K562 (cell line): Measurements from ENCODE around the gene PACSIN2. TPM values are rescaled to one million over a fixed set of nuclear protein-coding genes. Genes with fewer than 3 reads are reported as not detected.

Experiments used
- CBFB ChIP-seq: sonication (generic); formaldehyde crosslinking; IDR thresholded peaks from 2 replicates; pipeline ENCODE4 v1.4.0; 2020; ENCODE audit warnings: mild to moderate bottlenecking, missing genetic modification reagents
- CREB5 ChIP-seq: fragments of 250-450 bp; sonication (Bioruptor Pico); IDR thresholded peaks from 2 replicates; pipeline ENCODE4 v1.5.0; 2020; ENCODE audit warnings: mild to moderate bottlenecking
- DDX20 ChIP-seq: fragments of 450-650 bp; IDR thresholded peaks from 2 replicates; pipeline ENCODE4 v1.6.1; 2016; ENCODE audit warnings: missing genetic modification characterization, low read depth, mild to moderate bottlenecking, missing compliant biosample characterization, moderate library complexity
- ESRRA ChIP-seq: fragments of 450-650 bp; IDR thresholded peaks from 2 replicates; pipeline ENCODE4 v1.6.1; 2014; ENCODE audit warnings: low read depth, mild to moderate bottlenecking, moderate library complexity, borderline replicate concordance
- FOSL1 ChIP-seq: fragments of 200-800 bp; sonication (Bioruptor generic); conservative IDR thresholded peaks from 2 replicates; pipeline ENCODE4 v1.6.1; 2016; ENCODE audit warnings: missing genetic modification characterization, missing compliant biosample characterization
- GATAD2B ChIP-seq: fragments of 450-650 bp; IDR thresholded peaks from 2 replicates; pipeline ENCODE4 v1.6.1; 2017; ENCODE audit warnings: mild to moderate bottlenecking, borderline replicate concordance
- MBD2 ChIP-seq: sonication (generic); IDR thresholded peaks from 2 replicates; pipeline ENCODE4 v1.6.1; 2016; ENCODE audit warnings: low read depth, borderline replicate concordance
- MGA ChIP-seq: fragments of 450-650 bp; IDR thresholded peaks from 2 replicates; pipeline ENCODE4 v1.6.1; 2016; ENCODE audit warnings: mild to moderate bottlenecking, moderate library complexity
- NCOR1 ChIP-seq: fragments of 450-650 bp; IDR thresholded peaks from 2 replicates; pipeline ENCODE4 v1.6.1; 2016; ENCODE audit warnings: mild to moderate bottlenecking, moderate library complexity
- POU5F1 ChIP-seq: fragments of 150-350 bp; IDR thresholded peaks from 2 replicates; pipeline ENCODE4 v1.6.1; 2014; ENCODE audit warnings: borderline replicate concordance, low read length, low read depth, mild to moderate bottlenecking; ENCODE audit not compliant: partially characterized antibody
- RBM34 ChIP-seq: fragments of 200-400 bp; formaldehyde crosslinking; IDR thresholded peaks from 2 replicates; pipeline ENCODE4 v1.6.1; 2018; ENCODE audit warnings: low read length, borderline replicate concordance; ENCODE audit not compliant: insufficient read depth
- RFX7 ChIP-seq: fragments of 250-450 bp; sonication (Bioruptor Pico); IDR thresholded peaks from 2 replicates; pipeline ENCODE4 v1.5.1; 2021; ENCODE audit warnings: mild to moderate bottlenecking
- SNAPC5 ChIP-seq: fragments of 250-450 bp; sonication (Bioruptor Pico); IDR thresholded peaks from 2 replicates; pipeline ENCODE4 v1.8.0; 2021; ENCODE audit warnings: moderate library complexity, mild to moderate bottlenecking, inconsistent platforms
- ZNF77 ChIP-seq: fragments of 250-450 bp; sonication (Bioruptor Pico); IDR thresholded peaks from 2 replicates; pipeline ENCODE4 v1.5.0; 2020
- polyA plus RNA-seq, 8 experiments: library from polyadenylated mRNA; depleted of rRNA in 4 of 8; stranded (reverse) in 5 of 8; unstranded in 3 of 8; fragments of >200 nt; fragmentation: Nextera tagmentation in 2 of 8; fragmentation: Illumina TruSeq in 1 of 8; extraction: Ambion mirVana in 2 of 8; extraction: Trizol in 1 of 8; gene quantifications; 2 replicates each; pipeline versions ENCODE4 v1.2.1 to v1.2.3, GENCODE V29; 2011 to 2014; ENCODE audit warnings: inconsistent platforms in 1 of 8, missing spikeins in 1 of 8
- total RNA-seq, 7 experiments: library from RNA; depleted of rRNA in 6 of 7; stranded (reverse); fragments of >200 nt in 6 of 7; fragmentation: Illumina TruSeq in 2 of 7; extraction: Trizol in 2 of 7; gene quantifications; 2 replicates each; pipeline versions ENCODE4 v1.2.1 to v1.2.3, GENCODE V29; 2011 to 2021; ENCODE audit warnings: low replicate concordance in 1 of 7

PACSIN2 gene
- total and polyA plus RNA-seq, 9 of the 15 experiments (the other 6 are each of a cell fraction or from before 2014, with no cell fraction given), result 0.45 to 45.1 (median 23.9) TPM

- TF ChIP-seq CREB5 (CRISPR knock-in tag), result no peak
- TF ChIP-seq FOSL1 (tag), result 0 out of 2 replicates have a peak, but pooled peaks have one; percentile 12
- TF ChIP-seq CBFB, result no peak
- TF ChIP-seq NCOR1, result no peak
- TF ChIP-seq MBD2, result no peak
- no peak for TF ChIP-seq ZNF77 (CRISPR knock-in tag)
- TF ChIP-seq SNAPC5 (CRISPR knock-in tag), result no peak
- no peak for TF ChIP-seq RFX7 (CRISPR knock-in tag)
- no peak for TF ChIP-seq GATAD2B
- no peak for TF ChIP-seq MGA
- no peak for TF ChIP-seq RBM34
- no peak for TF ChIP-seq ESRRA
- TF ChIP-seq DDX20 (tag), result no peak
- TF ChIP-seq POU5F1, result no peak
These were observed 158.6 kb downstream of the PACSIN2 start (continued) for GRCh38 chr22:42856179-42856864.
